Kidney epithelial cell (primary cell): Measurements from ENCODE around the gene POLN. TPM values are rescaled to one million over a fixed set of nuclear protein-coding genes. Genes with fewer than 3 reads are reported as not detected.

Experiments used
- DNase-seq: peaks from one replicate; pipeline ENCODE4 v3.0.0-alpha.2; 2010; ENCODE audit warnings: low read depth
- H3K27me3 ChIP-seq: 2 replicates; pipeline ENCODE4 v1.6.0; 2011; ENCODE audit warnings: low read length; ENCODE audit not compliant: control insufficient read depth, insufficient read depth
- H3K36me3 ChIP-seq: 2 replicates; pipeline ENCODE4 v1.5.1; 2011; ENCODE audit warnings: low read length; ENCODE audit not compliant: control insufficient read depth, insufficient read depth
- H3K4me3 ChIP-seq: 2 replicates; pipeline ENCODE4 v1.5.1; 2011; ENCODE audit warnings: low read depth, mild to moderate bottlenecking, control low read depth, low read length
- CTCF ChIP-seq: IDR thresholded peaks from 2 replicates; pipeline ENCODE4 v1.5.1; 2011; ENCODE audit warnings: mild to moderate bottlenecking, moderate library complexity, low read length, control low read depth, inconsistent platforms; ENCODE audit not compliant: insufficient read depth, poor library complexity, severe bottlenecking
- total RNA-seq: library from RNA; depleted of rRNA; stranded (reverse); fragments of >200 nt; gene quantifications from 2 replicates; pipeline ENCODE4 v1.2.3, GENCODE V29; 2015

Gene POLN
- total RNA-seq, 1 donor from 2014 or later, result 0.38 TPM

- Histone ChIP-seq H3K4me3 (no peak overlapping the region), H3K27me3 (peaks cover 16% of the 10 kb centered on the region), H3K36me3 (no peaks in the 10 kb centered on the region)
- no peak for DNase-seq
- no peak for TF ChIP-seq CTCF
These were observed 176.6 kb downstream of the POLN start for GRCh38 chr4:2065106-2065930.

GRCh38 chr4:2064276-2064991, 177.5 kb downstream of the POLN start:
- Histone ChIP-seq H3K36me3 (no peaks in the 10 kb centered on the region), H3K27me3 (peaks cover 20% of the 10 kb centered on the region), H3K4me3 (no peak overlapping the region)
- no peak for DNase-seq
- no peak for TF ChIP-seq CTCF

- Histone ChIP-seq H3K36me3 (no peaks in the 10 kb centered on the region), H3K4me3 (no peak overlapping the region), H3K27me3 (peaks cover 20% of the 10 kb centered on the region)
- no peak for TF ChIP-seq CTCF
- no peak for DNase-seq
These were observed 178.2 kb downstream of the POLN start for GRCh38 chr4:2063557-2064275.

GRCh38 chr4:2062808-2063524, 179.0 kb downstream of the POLN start:
- no peak overlapping the region for H3K4me3 ChIP-seq
- TF ChIP-seq CTCF, result no peak
- H3K36me3 ChIP-seq, result no peaks in the 10 kb centered on the region
- H3K27me3 ChIP-seq, result peaks cover 27% of the 10 kb centered on the region
- no peak for DNase-seq

- H3K27me3 ChIP-seq, result peaks cover 33% of the 10 kb centered on the region
- H3K36me3 ChIP-seq, result no peaks in the 10 kb centered on the region
These were observed 179.6 kb downstream of the POLN start for GRCh38 chr4:2062168-2062807.

More at GRCh38 chr4:2062168-2062807, 179.6 kb downstream of the POLN start:
- H3K4me3 ChIP-seq, result no peak overlapping the region
- no peak for TF ChIP-seq CTCF
- DNase-seq, result no peak
